ENCODE results near the gene MPND.

MPND gene

GRCh38 chr19:4370418-4371041 lies 27.2 kb downstream of the MPND start:
- Histone ChIP-seq H3K27ac (peak overlapping the region; percentile 99), H3K4me1 (peaks cover 73% of the 10 kb centered on the region), H3K9me3 (ENCODE audit: control insufficient read depth, low read length) (no peaks in the 10 kb centered on the region)

GRCh38 chr19:4371247-4372164 lies 28.1 kb downstream of the MPND start:
- H3K79me2 ChIP-seq: peaks cover 37% of the 10 kb centered on the region
- peak overlapping the region; percentile 13 for H2AFZ ChIP-seq
- H3K9me3 ChIP-seq (ENCODE audit: control insufficient read depth, low read length): no peaks in the 10 kb centered on the region
- no peak overlapping the region for H3K4me3 ChIP-seq (ENCODE audit: low read depth, low read length)
- H3K4me1 ChIP-seq: peaks cover 83% of the 10 kb centered on the region
- TF ChIP-seq CTCF (IDR thresholded peaks at IDR 0.05): no peak
- H3K36me3 ChIP-seq (ENCODE audit: control insufficient read depth, insufficient read depth, low read length): no peaks in the 10 kb centered on the region
- peak overlapping the region; percentile 56 for H3K4me2 ChIP-seq (ENCODE audit: low read length)
- H3K27me3 ChIP-seq (ENCODE audit: control insufficient read depth, insufficient read depth, low read length): no peaks in the 10 kb centered on the region
- H3K27ac ChIP-seq: peak overlapping the region; percentile 99
- H3K9ac ChIP-seq: no peak overlapping the region

More at GRCh38 chr19:4370418-4371041, 27.2 kb downstream of the MPND start:
- no peaks in the 10 kb centered on the region for H3K36me3 ChIP-seq (ENCODE audit: control insufficient read depth, insufficient read depth, low read length)
- peak overlapping the region; percentile 2 for H2AFZ ChIP-seq
- TF ChIP-seq CTCF (IDR thresholded peaks at IDR 0.05): no peak
- H3K9ac ChIP-seq: no peak overlapping the region
- H3K79me2 ChIP-seq: peaks cover 42% of the 10 kb centered on the region
- no peaks in the 10 kb centered on the region for H3K27me3 ChIP-seq (ENCODE audit: control insufficient read depth, insufficient read depth, low read length)
- H3K4me2 ChIP-seq (ENCODE audit: low read length): peak overlapping the region; percentile 56
- H3K4me3 ChIP-seq (ENCODE audit: low read depth, low read length): no peak overlapping the region

- Histone ChIP-seq H3K79me2 (peaks cover 30% of the 10 kb centered on the region), H2AFZ (no peak overlapping the region), H3K27me3 (ENCODE audit: control insufficient read depth, insufficient read depth, low read length) (no peaks in the 10 kb centered on the region), H3K4me3 (ENCODE audit: low read depth, low read length) (no peak overlapping the region), H3K36me3 (ENCODE audit: control insufficient read depth, insufficient read depth, low read length) (no peaks in the 10 kb centered on the region), H3K27ac (peak overlapping the region; percentile 99), H3K9me3 (ENCODE audit: control insufficient read depth, low read length) (no peaks in the 10 kb centered on the region), H3K4me2 (ENCODE audit: low read length) (no peak overlapping the region), H3K4me1 (peaks cover 91% of the 10 kb centered on the region), H3K9ac (no peak overlapping the region)
- no peak for TF ChIP-seq CTCF (IDR thresholded peaks at IDR 0.05)
These were observed 29.0 kb downstream of the MPND start for GRCh38 chr19:4372165-4373012.

GRCh38 chr19:4373013-4373367 lies 29.6 kb downstream of the MPND start:
- Histone ChIP-seq H3K27me3 (ENCODE audit: control insufficient read depth, insufficient read depth, low read length) (no peaks in the 10 kb centered on the region), H3K27ac (peak overlapping the region; percentile 99), H3K4me1 (peaks cover 96% of the 10 kb centered on the region), H3K9ac (no peak overlapping the region), H3K36me3 (ENCODE audit: control insufficient read depth, insufficient read depth, low read length) (no peaks in the 10 kb centered on the region), H3K4me3 (ENCODE audit: low read depth, low read length) (no peak overlapping the region), H2AFZ (no peak overlapping the region), H3K79me2 (peaks cover 25% of the 10 kb centered on the region), H3K4me2 (ENCODE audit: low read length) (no peak overlapping the region), H3K9me3 (ENCODE audit: control insufficient read depth, low read length) (no peaks in the 10 kb centered on the region)
- TF ChIP-seq CTCF (IDR thresholded peaks at IDR 0.05): no peak
